NCI-H1417 treated with DMSO at 0.1 percent for 48 hours (cell line): Measurements from ENCODE around the gene TNS3.

Source experiments
- DNase-seq: peaks from one replicate; lab custom pipeline; 2025; lab: John Stamatoyannopoulos, UW

The TNS3 gene

GRCh38 chr7:47328392-47329319, 253.3 kb downstream of the TNS3 start:
- no peak for DNase-seq

GRCh38 chr7:47327698-47328391, 254.1 kb downstream of the TNS3 start:
- DNase-seq: no peak

- no peak for DNase-seq
Measured at GRCh38 chr7:47327346-47327697, 254.6 kb downstream of the TNS3 start.

GRCh38 chr7:47326808-47327207, 255.1 kb downstream of the TNS3 start:
- no peak for DNase-seq

- no peak for DNase-seq
Measured at GRCh38 chr7:47326220-47326619, 255.7 kb downstream of the TNS3 start.

GRCh38 chr7:47325337-47325736, 256.6 kb downstream of the TNS3 start:
- DNase-seq: no peak

- no peak for DNase-seq
Measured at GRCh38 chr7:47323904-47324303, 258.0 kb downstream of the TNS3 start.

- DNase-seq: no peak
Measured at GRCh38 chr7:47322731-47323130, 259.2 kb downstream of the TNS3 start.

GRCh38 chr7:47320296-47320695, 261.6 kb downstream of the TNS3 start:
- no peak for DNase-seq

GRCh38 chr7:47318395-47319182, 263.3 kb downstream of the TNS3 start:
- DNase-seq: no peak

- DNase-seq: no peak
Measured at GRCh38 chr7:47317487-47317886, 264.4 kb downstream of the TNS3 start.

GRCh38 chr7:47314728-47315607, 266.9 kb downstream of the TNS3 start:
- DNase-seq: no peak

GRCh38 chr7:47314248-47314647, 267.7 kb downstream of the TNS3 start:
- DNase-seq: no peak

GRCh38 chr7:47313564-47313963, 268.3 kb downstream of the TNS3 start:
- DNase-seq: no peak

GRCh38 chr7:47311891-47312290, 270.0 kb downstream of the TNS3 start:
- DNase-seq: no peak

GRCh38 chr7:47310020-47310419, 271.9 kb downstream of the TNS3 start:
- no peak for DNase-seq

GRCh38 chr7:47308808-47309207, 273.1 kb downstream of the TNS3 start:
- no peak for DNase-seq

- DNase-seq: no peak
Measured at GRCh38 chr7:47307311-47307710, 274.6 kb downstream of the TNS3 start.

GRCh38 chr7:47304727-47305719, 276.9 kb downstream of the TNS3 start:
- no peak for DNase-seq

- DNase-seq: no peak
Measured at GRCh38 chr7:47303695-47304453, 278.0 kb downstream of the TNS3 start.
